Thoracic aorta (tissue), 2 donors: ENCODE measurements around the gene PRMT7. TPM values are rescaled to one million over a fixed set of nuclear protein-coding genes. Genes with fewer than 3 reads are reported as not detected.

Experiments used
- ATAC-seq: fragments of 150-250 bp; one replicate; pipeline ENCODE4 v1.8.0; 2017; ENCODE audit warnings: low read depth; ENCODE audit not compliant: insufficient number of reproducible peaks, low FRiP score
- DNase-seq: peaks from one replicate; pipeline ENCODE4 v3.0.0-alpha.2; 2020; ENCODE audit warnings: low spot score
- H3K27ac ChIP-seq, 2 donors: fragments of 200-600 bp; sonication (generic); 1 replicate in 1 of 2; 2 replicates in 1 of 2; pipeline ENCODE4 v1.5.1; 2016; ENCODE audit warnings: mild to moderate bottlenecking in 2 of 2, moderate library complexity in 2 of 2
- H3K27me3 ChIP-seq: fragments of 200-600 bp; sonication (generic); replicated peaks from 2 replicates; pipeline ENCODE4 v1.6.0; 2016; ENCODE audit warnings: mild to moderate bottlenecking; ENCODE audit not compliant: insufficient read depth
- H3K36me3 ChIP-seq: fragments of 200-600 bp; sonication (generic); one replicate; pipeline ENCODE4 v1.5.1; 2016
- H3K4me1 ChIP-seq, 2 donors: fragments of 200-600 bp; sonication (generic); 1 replicate in 1 of 2; 2 replicates in 1 of 2; pipeline versions ENCODE4 v1.5.1 to v1.6.0; 2016; ENCODE audit warnings: low read depth in 2 of 2, mild to moderate bottlenecking in 1 of 2; ENCODE audit not compliant: control insufficient read depth in 1 of 2
- H3K4me3 ChIP-seq: fragments of 200-600 bp; sonication (generic); 2 replicates; pipeline ENCODE4 v1.5.1; 2016; ENCODE audit warnings: mild to moderate bottlenecking
- H3K9me3 ChIP-seq: fragments of 200-600 bp; sonication (generic); 2 replicates; pipeline ENCODE4 v1.5.1; 2016
- CTCF ChIP-seq: fragments of 200-600 bp; sonication (generic); IDR thresholded peaks from one replicate; pipeline ENCODE4 v1.5.1; 2019; ENCODE audit warnings: antibody characterized with exemption
- total RNA-seq, 2 donors: library from RNA; depleted of rRNA; stranded (reverse); fragments of >200 nt; gene quantifications; one replicate each; pipeline versions ENCODE4 v1.1.0 to v1.2.3, GENCODE V29; 2016

PRMT7 gene
- total RNA-seq, 2 donors from 2014 or later = 46.6 to 74.2 TPM

- H3K4me1 ChIP-seq = no peaks in the 10 kb centered on the region
- H3K4me3 ChIP-seq = no peak overlapping the region
- DNase-seq = no peak
- H3K9me3 ChIP-seq = no peaks in the 10 kb centered on the region
- no peaks in the 10 kb centered on the region for H3K36me3 ChIP-seq
- ATAC-seq = no peak
- H3K27me3 ChIP-seq = no peaks in the 10 kb centered on the region
- TF ChIP-seq CTCF = no peak
- H3K27ac ChIP-seq = no peak overlapping the region
These were observed 61.0 kb downstream of the PRMT7 start for GRCh38 chr16:68371706-68372380.

DNA sequence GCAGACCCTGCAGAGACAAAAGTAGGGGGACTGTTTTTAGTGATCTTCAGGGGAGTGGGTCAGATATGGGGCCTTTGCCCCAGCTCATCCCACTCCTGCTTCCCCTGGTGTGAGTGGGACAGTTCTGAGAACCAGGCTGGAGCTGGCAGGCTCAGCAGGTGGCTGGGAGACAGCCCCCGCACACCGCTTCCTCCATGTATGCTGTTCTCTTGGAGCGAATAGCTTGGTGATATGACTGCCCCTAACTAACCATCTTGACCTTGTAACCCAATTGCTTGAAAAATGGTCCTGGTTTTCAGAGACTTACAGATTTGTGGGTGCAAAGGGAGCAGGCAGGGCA lies 61.5 kb downstream of the PRMT7 start:
- H3K4me3 ChIP-seq = no peak overlapping the region
- H3K27me3 ChIP-seq = no peaks in the 10 kb centered on the region
- no peaks in the 10 kb centered on the region for H3K36me3 ChIP-seq
- no peak for TF ChIP-seq CTCF
- H3K4me1 ChIP-seq = no peaks in the 10 kb centered on the region
- no peaks in the 10 kb centered on the region for H3K9me3 ChIP-seq
- no peak overlapping the region for H3K27ac ChIP-seq
- ATAC-seq (no peak), DNase-seq (no peak)

DNA sequence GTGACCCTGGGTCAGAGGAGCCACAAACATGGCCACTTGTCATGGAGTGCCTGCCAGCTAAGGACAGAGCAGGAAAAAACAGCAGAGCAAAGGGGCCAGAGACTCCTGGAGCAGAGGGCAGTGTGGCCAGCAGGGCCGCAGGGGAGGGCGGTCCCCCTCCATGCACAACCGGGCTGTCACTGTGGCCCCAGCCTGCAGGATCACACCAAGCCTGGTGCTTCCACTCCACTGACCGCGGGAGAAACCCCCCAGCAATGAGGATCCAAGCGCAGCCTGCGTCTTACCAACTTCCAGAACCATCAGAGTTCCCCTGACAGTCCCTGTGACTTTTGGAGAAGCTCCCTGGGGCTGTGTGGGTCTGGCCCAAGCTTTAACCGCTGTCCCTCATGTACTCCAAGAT lies 62.0 kb downstream of the PRMT7 start:
- H3K4me3 ChIP-seq = no peak overlapping the region
- no peaks in the 10 kb centered on the region for H3K36me3 ChIP-seq
- no peaks in the 10 kb centered on the region for H3K9me3 ChIP-seq
- H3K27ac ChIP-seq = no peak overlapping the region
- no peaks in the 10 kb centered on the region for H3K4me1 ChIP-seq
- TF ChIP-seq CTCF = no peak
- no peaks in the 10 kb centered on the region for H3K27me3 ChIP-seq
- no peak for ATAC-seq
- DNase-seq = no peak

DNA sequence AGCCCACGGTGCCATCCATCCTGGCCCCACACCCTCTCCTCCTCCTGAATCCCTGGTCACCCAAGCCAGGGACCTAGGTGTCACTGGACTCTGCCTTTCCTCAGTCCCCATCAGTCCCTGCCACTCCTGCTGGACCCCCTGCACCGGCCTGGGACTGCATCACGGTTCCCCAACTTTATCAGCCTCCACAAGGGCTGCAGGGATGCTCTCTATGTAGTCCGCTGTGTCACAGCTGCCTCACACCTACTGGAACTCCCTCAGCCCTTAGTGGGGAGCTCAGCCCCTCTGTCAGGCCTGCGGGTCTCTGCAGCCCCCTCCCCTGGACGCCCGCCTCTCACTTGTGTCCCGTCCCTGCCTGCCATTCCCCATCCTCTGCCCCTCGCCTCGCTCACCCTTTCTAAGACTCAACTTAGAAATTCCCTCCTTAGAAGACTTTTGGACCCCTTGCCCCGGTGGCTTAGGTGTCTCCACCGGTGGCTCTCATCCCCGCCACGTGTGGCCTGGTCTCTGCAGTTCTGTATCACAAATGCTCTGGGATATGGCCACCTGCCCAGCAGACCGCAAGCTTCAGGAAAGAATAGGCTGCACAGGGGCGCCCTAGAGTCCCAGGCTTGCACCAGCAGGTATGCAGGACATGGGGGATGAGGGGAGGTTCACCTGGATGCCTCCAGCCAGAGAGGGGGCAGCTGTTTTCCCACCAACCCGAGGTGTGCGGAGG lies 62.9 kb downstream of the PRMT7 start:
- H3K27ac ChIP-seq = no peak overlapping the region
- no peak for TF ChIP-seq CTCF
- H3K27me3 ChIP-seq = no peaks in the 10 kb centered on the region
- H3K4me3 ChIP-seq = no peak overlapping the region
- H3K4me1 ChIP-seq = no peaks in the 10 kb centered on the region
- H3K36me3 ChIP-seq = no peaks in the 10 kb centered on the region
- DNase-seq (no peak), ATAC-seq (no peak)
- H3K9me3 ChIP-seq = no peaks in the 10 kb centered on the region

GRCh38 chr16:68374246-68374805 lies 63.5 kb downstream of the PRMT7 start:
- ATAC-seq (no peak), DNase-seq (no peak)
- Histone ChIP-seq H3K4me3 (no peak overlapping the region), H3K9me3 (no peaks in the 10 kb centered on the region), H3K27me3 (no peaks in the 10 kb centered on the region), H3K4me1 (no peaks in the 10 kb centered on the region), H3K27ac (no peak overlapping the region), H3K36me3 (no peaks in the 10 kb centered on the region)
- no peak for TF ChIP-seq CTCF
